GM19043 (cell line): ENCODE results near the gene WDCP.
"Not testable (repeated sequence)": the region's sequence is repeated elsewhere in the genome, so short reads cannot be mapped to it uniquely, and the experiment has no call there.

Experiments
- ATAC-seq: cut with Tn5 transposase; IDR thresholded peaks from one replicate; pipeline ENCODE4 v1.9.1; 2021; ENCODE audit warnings: low read depth; ENCODE audit not compliant: unreplicated experiment

Gene WDCP

DNA sequence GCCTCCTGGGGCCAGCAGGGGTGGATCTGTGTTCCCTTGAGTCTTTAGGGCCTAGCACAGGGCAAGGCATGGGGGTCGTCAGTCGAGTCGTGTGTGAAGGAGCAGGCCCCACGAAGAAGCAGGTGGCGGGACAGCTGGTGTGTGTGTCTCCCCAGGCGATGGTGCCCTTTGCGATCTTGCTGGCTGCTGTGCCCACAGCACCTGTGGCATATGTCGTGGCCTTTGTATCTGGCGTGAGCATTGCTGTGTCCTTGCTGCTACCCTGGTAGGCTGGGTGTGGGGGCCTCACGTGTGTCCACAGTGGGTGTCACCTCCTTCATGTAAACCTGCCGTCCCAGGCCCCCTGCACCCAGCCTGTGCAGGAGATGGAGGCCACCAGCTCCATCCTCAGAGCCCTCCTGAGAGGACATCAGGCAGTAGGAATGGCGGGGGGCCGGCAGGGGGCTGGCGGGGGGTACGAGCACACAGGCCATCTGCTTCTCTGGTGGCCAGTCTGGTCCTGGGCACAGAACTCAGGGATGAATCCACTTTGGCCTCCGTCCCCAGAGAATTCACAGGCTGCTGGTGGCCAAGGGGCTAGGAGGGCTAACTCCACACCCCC, 24.1 kb downstream of the WDCP start:
- ATAC-seq = no peak

DNA sequence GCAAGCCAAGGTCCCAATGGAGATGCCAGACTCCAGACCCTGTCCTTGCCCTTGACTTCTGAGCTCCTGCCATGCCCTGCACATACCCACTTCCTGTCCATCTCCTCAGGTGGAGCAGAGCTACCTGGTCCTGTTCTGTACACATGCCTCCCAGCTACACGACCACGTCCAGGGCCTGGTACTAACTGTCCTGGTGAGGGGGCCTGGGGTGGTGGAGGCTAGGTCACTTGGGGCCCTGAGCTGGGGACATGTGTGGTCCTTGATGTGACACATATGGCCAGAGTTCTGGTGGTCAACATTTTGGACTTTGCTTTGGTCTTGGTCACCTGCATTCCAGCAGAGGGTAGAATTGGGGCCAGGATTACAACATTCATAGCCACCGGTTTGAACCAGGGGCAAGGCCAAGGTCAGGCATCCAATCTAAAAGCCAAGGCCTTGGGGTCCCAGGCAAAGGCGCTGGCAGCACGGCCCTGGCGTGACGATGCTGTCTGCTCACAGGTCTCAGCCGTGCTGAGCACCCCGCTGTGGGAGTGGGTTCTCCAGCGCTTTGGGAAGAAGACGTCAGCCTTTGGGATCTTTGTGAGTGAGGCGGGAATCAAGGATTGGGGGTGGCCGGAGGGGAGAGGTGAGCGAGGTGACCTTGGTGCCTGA, 24.7 kb downstream of the WDCP start:
- ATAC-seq = no peak

DNA sequence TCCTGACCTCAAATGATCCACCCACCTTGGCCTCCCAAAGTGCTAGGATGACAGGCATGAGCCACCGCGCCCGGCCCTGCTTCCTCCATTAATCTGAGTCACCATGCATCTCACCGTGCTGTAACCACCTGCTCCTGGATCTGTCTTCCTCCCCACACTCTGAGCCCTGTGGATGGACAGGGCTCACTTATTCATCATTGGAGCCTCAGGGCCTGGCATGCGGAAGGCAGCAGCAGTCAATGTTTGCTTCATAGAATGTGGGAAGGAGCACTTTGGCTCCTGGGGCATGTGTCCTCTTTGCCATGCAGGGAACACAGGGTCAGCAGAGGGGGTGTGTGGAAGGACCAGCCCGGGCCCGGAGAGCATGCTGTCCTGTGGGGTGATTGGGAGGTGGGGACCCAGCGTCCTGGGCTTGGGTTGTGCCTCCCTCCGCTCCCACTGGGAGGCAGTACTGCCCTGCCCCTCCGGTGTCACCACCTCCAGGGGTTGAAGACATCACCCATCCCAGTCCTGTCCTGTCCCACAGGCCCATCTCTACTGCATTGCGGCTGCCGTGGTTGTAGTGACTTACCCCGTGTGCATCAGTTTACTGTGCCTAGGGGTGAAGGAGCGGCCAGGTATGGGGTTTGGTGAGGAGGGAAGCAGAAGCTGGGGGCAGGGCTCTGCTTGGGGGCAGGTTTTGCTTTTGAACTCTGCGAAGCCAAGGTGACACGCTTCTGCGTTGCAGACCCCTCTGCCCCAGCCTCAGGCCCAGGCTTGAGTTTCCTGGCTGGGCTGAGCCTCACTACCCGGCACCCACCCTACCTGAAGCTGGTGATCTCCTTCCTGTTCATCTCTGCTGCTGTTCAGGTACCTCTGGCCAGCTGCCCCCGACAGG, 25.8 kb downstream of the WDCP start:
- no peak for ATAC-seq

DNA sequence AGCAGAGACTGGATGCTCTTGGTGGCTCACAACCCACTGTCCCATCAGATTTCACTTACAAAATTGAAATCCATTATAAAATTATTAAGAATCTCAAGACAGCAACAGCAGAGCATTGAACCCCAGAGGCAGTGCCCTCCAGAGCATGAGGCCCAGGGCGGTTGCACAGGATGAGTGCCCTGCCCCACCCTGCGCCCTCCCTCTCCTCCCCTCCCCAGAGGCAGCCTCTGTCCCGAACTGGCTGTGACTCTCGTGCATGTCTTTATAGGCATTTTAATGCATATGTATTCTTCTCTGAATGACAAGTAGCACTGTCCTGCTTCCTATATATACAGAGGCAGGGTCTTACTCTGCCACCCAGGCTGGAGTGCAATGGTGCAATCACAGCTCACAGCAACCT, 26.9 kb downstream of the WDCP start:
- ATAC-seq = no peak

DNA sequence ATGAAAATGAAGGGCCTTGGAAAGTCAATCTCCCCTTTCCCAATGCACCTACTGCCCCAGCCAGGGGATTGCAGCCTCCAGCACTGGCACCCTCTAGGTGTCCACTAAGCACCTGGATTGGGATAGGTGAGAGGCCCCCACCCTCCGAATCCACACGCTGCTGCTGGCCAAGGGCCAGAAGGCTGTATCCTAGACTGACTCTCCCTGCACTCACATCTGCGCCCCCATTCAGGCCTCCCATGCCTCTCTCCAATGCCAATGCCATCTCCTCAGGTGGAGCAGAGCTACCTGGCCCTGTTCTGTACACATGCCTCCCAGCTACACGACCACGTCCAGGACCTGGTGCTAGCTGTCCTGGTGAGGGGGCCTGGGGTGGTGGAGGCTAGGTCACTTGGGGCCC, 27.5 kb downstream of the WDCP start:
- no peak for ATAC-seq

DNA sequence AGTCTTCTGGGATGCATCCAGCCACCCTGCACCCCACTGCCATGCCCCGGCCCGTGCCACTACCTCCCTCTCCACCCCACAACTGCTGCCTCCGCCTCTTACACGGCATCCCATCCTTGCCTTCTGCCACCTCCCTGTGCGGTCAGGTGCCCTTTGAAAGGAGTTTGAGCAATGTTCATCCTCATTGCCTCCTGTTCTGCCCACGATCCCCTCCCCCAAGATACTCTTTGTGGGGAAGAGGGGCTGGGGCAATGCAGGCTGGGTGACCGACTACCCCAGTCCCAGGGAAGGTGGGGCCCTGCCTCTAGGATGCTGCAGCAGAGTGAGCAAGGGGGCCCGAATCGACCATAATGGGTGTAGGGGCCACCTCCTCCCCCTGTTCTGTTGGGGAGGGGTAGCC, 28.9 kb downstream of the WDCP start:
- no peak for ATAC-seq

DNA sequence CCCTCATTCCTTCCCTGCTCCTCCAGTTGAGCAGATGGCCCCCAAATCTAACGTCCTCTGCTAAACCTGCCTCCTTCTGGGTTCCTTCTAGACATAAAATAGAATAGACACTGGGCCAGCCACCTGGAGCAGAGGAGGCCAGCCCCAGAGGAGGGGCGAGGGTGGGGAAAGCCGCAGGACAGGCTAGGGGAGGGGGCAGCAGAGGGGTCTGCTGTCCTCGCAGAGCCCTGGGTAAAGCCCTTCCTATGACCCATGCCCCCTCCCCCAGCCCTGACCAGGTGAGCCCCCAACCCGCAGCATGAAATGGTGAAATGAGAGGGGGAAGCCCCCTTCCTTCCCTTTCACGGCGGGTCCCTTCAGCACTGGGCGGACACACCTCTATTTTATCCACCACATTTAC, 29.5 kb downstream of the WDCP start:
- ATAC-seq = no peak

DNA sequence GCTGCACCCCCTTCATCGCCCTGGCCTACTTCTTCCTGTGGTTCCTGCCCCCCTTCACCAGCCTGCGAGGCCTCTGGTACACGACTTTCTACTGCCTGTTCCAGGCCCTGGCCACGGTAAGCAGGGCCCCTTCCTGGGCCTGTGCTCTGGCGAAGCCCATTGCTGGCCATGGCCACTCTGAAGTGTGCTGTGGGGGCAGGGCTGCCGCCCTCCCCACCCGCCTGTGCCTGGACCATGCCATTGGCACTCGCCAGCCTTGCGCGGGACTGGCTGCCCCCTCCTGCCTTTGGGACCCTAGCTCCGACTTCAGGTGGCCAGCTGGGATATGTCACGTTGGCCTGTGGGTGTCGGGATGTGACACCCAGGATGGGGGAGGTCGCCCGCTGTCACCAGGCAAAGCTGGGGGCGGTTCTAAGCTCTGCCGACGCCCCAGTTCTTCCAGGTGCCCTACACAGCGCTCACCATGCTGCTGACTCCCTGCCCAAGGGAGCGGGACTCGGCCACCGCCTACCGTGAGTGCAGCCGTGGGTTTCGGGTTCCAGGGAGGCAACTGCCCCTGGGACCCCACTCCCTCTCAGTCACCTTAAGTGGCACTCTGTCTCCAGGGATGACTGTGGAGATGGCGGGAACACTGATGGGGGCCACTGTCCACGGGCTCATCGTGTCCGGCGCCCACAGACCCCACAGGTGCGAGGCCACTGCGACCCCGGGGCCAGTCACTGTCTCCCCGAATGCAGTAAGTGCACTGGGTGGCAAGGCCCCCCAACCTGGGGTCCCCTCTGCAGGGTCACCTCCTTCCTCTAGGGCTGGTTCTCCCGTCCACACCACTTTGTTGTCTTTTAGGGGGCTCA, 30.1 kb downstream of the WDCP start:
- ATAC-seq = no peak

DNA sequence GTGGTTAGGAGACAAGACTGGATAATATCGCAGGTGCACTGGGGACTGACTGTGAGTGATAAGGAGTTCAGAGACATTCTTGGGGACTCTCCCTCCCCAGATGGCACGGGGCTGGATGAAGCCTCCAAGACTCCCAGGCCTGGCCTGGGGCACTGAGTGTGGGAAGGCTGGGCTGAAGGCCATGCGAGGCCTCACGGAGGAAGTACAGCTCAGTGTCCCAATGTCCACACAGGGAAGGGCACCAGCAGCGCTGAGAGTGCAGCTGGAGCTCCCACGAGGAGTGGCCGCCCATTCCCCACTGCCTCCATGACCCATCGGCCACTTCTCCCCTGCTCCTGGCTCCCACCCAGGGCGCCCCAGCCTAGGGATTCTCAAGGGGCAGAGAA, 30.8 kb downstream of the WDCP start:
- ATAC-seq = no peak

DNA sequence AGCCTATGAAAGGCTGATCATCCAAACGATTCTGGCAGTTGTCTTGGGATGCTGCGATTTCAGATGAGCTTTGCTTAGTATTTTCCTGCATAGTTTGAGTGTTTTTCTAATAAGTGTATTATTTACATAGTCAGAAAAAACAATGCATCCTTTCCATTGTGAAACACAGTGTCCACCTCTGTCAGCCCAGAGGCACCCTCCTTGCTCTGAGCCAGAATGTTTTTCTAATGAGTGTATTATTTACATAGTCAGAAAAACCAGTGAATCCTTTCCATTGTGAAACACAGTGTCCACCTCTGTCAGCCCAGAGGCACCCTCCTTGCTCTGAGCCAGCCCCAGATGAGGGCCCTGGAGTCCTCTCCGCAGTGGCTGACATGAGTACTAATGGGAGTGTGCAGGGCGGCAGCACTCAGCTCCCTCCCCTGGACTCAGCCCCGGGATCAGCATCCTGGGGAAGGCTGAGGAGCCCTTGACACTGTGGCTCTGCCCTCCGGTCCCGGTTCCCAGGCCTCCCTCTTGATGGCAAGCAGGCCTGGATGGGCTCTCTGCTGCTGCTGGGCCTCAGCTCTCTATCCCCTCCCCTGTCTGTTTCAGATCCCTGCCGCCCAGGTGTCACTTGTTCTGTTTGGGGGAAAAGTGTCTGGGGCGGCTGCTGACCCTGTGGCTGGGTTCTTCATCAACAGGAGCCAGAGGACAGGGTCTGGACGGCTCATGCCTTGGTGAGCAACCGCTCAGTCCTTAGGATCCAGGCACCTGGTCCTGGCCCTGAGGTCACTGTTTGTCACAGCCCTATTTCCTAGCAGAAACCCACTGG, 31.4 kb downstream of the WDCP start:
- ATAC-seq = no peak

DNA sequence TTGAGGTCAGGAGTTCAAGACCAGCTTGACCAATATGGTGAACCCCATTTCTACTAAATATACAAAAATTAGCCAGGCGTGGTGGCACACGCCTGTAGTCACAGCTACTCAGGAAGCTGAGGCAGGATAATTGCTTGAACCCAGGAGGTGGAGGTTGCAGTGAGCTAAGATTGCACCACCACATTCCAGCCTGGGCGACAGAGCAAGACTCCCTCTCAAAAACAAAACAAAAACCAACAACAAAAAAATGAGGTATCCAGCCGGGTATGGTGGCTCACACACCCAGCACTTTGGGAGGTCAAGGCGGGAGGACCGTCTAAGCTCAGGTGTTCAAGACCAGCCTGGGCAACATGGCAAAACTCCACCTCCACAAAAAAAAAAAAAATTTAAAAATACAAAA, 32.3 kb downstream of the WDCP start:
- ATAC-seq = not testable (repeated sequence)

DNA sequence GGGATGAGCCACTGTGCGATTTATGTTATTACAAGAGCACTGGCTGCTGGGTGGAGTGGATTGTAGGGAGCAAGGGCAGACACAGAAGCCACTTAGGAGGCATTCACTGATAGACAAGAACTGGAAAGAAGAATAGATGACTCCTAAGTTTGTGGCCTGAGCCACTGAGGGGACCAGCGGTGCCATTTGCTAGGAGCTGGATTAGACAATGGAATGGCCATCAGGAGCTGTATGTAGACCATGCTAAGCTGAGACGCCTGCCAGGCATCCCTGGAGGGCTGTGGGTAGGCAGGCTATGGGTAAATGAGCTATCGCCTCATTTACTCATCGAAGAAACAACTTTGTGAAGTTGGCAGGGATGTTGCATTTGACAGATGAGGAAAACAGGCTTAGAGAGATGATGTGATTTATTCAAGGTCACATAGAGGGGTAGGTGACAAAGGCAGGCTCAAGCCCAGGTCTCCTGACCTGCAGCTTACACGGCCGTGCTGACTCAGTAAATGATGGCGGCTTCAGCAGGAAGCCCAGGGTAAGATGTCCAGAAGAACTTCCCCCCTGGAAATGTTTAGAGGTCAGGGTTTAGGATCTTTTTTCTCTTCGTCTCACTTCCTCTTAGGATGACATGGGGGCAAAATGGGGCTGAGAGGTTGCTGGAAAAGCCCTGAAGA, 34.5 kb downstream of the WDCP start:
- ATAC-seq = no peak

DNA sequence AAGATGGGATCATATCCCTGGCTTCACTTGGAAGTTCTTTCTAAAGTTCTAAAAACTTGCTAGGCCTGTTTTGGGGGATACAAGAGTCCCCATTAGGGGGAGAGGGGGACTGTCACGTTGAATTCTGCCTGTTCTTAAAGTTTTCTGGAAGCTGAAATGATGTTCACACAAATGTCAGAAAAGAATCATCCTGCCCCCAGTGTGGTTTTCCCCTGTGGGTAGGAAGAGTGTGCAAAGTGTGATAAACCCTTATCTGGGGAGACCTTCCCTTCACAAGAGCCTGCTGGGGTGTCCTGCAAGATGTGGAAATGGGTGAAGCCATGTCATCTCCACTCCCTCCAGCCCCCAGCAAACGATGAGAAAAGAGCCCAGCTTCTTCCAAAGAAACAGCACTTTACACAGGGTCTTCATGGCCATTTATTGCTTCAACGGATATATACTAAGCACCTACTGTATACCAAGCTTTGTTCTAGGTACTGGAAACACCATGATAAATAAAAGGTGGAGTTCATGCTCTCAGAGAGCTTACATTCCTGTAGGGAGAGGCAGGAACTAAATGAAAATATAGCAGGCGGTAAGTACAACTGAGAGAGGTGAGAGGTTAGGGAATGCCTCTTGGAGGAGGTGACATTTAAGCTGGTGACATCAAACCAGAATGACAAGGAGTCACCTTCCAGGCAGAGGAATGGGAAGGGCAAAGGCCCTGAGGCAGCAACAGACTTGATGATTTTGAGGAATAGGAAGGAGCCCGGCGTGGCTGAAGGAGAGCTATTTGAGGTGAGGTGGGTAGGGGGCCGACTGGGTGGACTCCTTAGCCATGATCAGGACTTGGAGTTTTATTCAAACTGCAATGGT, 35.7 kb downstream of the WDCP start:
- ATAC-seq = no peak

DNA sequence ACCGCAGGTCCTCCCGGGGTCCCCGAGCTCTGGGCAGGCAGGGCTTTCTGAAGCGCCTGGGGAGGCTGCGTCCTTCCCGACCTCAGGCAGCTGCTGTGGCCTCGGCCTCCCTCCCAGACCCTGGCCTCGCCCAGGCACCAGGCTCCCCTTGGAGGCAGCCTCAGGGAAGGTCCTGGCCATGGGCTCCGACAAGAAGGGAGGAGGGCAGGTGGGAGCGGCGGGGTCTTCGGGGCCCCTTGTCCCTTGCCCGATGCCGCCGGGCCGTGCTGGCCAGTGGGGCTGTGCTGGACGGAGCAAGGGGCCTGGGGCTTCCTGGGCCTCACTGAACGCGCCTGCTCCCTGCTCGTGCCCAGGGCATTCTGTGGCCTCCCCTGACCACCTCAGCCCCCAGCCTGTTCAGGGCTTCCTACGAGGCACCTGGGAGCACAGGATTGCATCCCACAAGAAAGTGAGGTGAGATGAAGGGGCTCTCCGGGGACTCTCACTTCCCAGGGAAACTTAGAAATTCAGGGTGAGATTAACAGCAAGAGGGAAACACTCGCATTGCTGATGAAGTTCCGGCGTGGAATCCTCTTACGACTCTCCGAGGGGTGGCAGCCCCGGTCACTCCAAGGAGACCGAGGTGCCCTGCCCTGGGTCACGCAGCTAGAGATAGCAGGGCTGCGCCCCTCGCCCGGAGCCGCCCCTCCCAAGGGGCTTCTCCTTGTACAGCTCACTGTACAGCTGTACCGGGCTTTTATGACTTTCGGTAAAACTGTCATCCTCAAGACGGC, 36.5 kb downstream of the WDCP start:
- no peak for ATAC-seq

DNA sequence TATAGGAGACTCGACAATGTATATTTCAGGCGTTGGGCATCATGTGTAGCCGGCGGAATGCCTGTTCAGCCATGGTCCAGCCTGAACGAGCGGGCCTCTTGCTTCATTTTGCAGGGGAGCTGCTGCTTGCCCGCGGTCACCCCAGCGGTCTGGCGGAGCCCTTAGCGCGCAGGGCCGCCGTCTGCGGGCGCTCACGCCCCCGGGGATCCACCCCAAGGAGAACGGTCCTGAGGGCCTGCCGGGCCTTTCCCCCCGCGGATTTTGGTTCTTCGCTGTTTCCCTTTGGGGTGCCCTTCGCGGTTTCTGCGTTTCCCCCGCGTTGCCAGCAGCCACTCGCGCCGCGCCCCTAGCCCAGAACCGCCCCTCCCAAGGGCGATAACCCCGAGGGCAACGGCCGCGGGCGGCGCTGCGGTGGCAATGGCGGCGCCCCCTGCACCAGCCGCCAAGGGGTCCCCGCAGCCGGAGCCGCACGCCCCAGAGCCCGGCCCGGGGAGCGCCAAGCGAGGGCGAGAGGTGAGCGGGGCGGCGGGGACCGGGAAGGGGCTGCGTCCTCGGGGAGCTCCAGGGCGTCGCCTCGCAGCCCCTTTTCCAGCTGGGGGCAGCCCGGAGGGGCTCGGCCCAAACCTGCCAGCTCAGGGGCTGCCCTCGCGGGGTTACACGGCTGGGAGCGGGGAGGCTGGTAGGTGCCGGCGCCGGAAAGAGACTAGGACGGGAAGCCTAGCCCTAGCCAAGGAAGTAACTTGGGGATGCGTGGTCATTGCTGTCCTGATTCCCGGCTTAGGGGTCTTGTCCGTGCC, 37.3 kb downstream of the WDCP start, which contains the start of gene MFSD2B:
MFSD2B (plus strand) TSS at position 406 of the 797 bp plus-strand sequence; CDS start at position 418, 12 bp downstream.
- ATAC-seq = no peak

DNA sequence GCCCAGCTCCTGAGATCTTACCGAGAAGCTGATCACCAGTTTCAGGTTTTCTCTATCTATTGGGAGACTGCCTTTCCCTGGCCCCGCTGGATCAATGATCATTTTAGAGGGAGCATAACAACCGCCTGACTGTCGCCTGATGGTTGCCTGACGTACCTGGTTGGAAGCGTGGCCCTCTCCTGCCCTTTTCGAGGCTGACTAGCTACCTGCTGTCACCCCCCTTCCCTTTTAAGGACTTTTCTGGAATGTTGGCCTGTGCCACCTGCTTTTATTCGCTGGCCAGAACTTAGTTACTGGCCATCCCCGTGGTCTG, 37.9 kb downstream of the WDCP start:
- no peak for ATAC-seq
